Gastroesophageal sphincter (tissue), 4 donors: ENCODE data around the gene COL28A1. TPM values are rescaled to one million over a fixed set of nuclear protein-coding genes. Genes with fewer than 3 reads are reported as not detected.
"Not testable (repeated sequence)": the region's sequence is repeated elsewhere in the genome, so short reads cannot be mapped to it uniquely, and the experiment has no call there.

Source experiments
- ATAC-seq: fragments of 150-250 bp; one replicate; pipeline ENCODE4 v1.9.1; 2016; ENCODE audit warnings: mild to moderate bottlenecking, moderate library complexity
- H3K27ac ChIP-seq, 4 donors: fragments of 200-600 bp; sonication (generic) in 3 of 4; 1 replicate in 3 of 4; 2 replicates in 1 of 4; pipeline ENCODE4 v1.5.1; 2016 to 2019
- H3K27me3 ChIP-seq: fragments of 200-600 bp; sonication (generic); one replicate; pipeline ENCODE4 v1.5.1; 2019
- H3K36me3 ChIP-seq, 2 donors: fragments of 200-600 bp; sonication (generic); one replicate each; pipeline ENCODE4 v1.5.1; 2019; ENCODE audit warnings: control low read depth in 1 of 2
- H3K4me1 ChIP-seq, 3 donors: fragments of 200-600 bp; sonication (generic); 1 replicate in 2 of 3; 2 replicates in 1 of 3; pipeline ENCODE4 v1.5.1; 2016 to 2019; ENCODE audit warnings: control low read depth in 2 of 3
- H3K4me3 ChIP-seq, 2 donors: fragments of 200-600 bp; sonication (generic); one replicate each; pipeline ENCODE4 v1.5.1; 2019; ENCODE audit warnings: mild to moderate bottlenecking in 1 of 2, moderate library complexity in 1 of 2
- H3K9me3 ChIP-seq, 3 donors: fragments of 200-600 bp; sonication (generic); one replicate each; pipeline ENCODE4 v1.5.1; 2017 to 2019; ENCODE audit warnings: control low read depth in 2 of 3
- EP300 ChIP-seq: sonication (generic); formaldehyde crosslinking; IDR thresholded peaks from one replicate; pipeline ENCODE4 v1.6.1; 2017; ENCODE audit warnings: antibody characterized with exemption, mild to moderate bottlenecking
- POLR2A ChIP-seq, 2 donors: fragments of 450-650 bp; IDR thresholded peaks; one replicate each; pipeline ENCODE4 v1.6.1; 2017; ENCODE audit warnings: antibody characterized with exemption in 2 of 2, mild to moderate bottlenecking in 2 of 2, moderate library complexity in 1 of 2
- POLR2AphosphoS5 ChIP-seq: sonication (generic); formaldehyde crosslinking; IDR thresholded peaks from one replicate; pipeline ENCODE4 v1.6.1; 2017; ENCODE audit warnings: antibody characterized with exemption
- WGBS, 2 donors: methylation state at CpG; one replicate each; pipeline ENCODE4 v1.1.5; 2018; ENCODE audit warnings: low coverage in 1 of 2; 5-methylcytosine and 5-hydroxymethylcytosine counted together
- total RNA-seq, 4 donors: library from RNA; depleted of rRNA; stranded (reverse); fragments of >200 nt; gene quantifications; one replicate each; pipeline ENCODE4 v1.1.0, GENCODE V29; 2016
- TF ChIP-seq, protein P1 (sequence below), 4 experiments: fragments of 200-600 bp in 2 of 4; fragments of 450-650 bp in 2 of 4; sonication (generic) in 1 of 4; IDR thresholded peaks; one replicate each; pipeline ENCODE4 v1.5.1; 2017 to 2019; ENCODE audit warnings: antibody characterized with exemption in 4 of 4, mild to moderate bottlenecking in 2 of 4, moderate library complexity in 2 of 4

The COL28A1 gene
- total RNA-seq, 4 donors from 2014 or later, result 12.5 to 21.3 (median 18.7) TPM

DNA sequence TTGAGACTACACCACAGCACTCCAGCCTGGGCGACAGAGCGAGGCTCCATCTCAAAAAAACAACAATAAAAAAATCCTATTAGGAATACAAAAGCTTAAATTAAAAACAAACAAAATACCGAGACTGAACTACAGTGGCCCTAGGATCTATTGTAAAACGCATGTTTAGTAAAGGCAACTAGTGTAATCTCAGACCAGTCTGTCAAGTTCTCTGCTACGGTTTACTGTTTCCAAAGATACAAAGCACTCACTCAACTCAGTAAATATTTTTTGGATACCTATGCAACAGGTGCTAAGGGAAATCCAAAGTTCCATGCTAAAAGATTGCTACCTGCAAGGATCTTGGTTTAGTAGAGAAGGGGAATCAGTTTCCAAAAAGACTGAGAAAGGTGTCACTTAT, 27.6 kb upstream of the COL28A1 start:
- Histone ChIP-seq H3K4me1 (peaks cover 5 to 9% (median 6%) of the 10 kb centered on the region in 3 donors), H3K36me3 (peaks cover 0 to 7% of the 10 kb centered on the region in 2 donors), H3K9me3 (peaks cover 0 to 4% (median 0%) of the 10 kb centered on the region in 3 donors), H3K27ac (no peak overlapping the region), H3K4me3 (no peak overlapping the region), H3K27me3 (no peaks in the 10 kb centered on the region)
- WGBS, 2 donors, result 77 to 100% methylated on average over 1 to 4 of the region's 5 CpGs
- ATAC-seq, result no peak
- TF ChIP-seq POLR2A (IDR thresholded peaks at IDR 0.05) (no peak), POLR2AphosphoS5 (no peak), EP300 (no peak)
- TF ChIP-seq, protein P1, sequence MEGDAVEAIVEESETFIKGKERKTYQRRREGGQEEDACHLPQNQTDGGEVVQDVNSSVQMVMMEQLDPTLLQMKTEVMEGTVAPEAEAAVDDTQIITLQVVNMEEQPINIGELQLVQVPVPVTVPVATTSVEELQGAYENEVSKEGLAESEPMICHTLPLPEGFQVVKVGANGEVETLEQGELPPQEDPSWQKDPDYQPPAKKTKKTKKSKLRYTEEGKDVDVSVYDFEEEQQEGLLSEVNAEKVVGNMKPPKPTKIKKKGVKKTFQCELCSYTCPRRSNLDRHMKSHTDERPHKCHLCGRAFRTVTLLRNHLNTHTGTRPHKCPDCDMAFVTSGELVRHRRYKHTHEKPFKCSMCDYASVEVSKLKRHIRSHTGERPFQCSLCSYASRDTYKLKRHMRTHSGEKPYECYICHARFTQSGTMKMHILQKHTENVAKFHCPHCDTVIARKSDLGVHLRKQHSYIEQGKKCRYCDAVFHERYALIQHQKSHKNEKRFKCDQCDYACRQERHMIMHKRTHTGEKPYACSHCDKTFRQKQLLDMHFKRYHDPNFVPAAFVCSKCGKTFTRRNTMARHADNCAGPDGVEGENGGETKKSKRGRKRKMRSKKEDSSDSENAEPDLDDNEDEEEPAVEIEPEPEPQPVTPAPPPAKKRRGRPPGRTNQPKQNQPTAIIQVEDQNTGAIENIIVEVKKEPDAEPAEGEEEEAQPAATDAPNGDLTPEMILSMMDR (IDR thresholded peaks at IDR 0.05), result no peak

DNA sequence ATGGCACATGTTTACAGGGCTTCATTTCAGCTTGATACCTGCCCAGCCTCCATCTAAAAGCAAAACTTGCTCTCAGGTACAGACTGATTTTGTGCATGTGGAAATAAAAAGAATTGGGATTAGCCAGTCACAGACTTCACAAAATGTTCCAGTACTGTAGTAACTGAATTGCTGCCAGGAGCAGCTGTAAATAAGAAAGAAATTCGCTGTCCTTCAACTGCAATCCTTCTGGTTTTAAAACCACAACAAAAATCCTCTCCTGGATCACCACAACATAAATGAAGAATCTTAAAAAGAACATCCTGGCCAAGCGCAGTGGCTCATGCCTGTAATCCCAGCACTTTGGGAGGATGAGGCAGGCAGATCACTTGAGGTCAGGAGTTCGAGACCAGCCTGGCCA, 27.1 kb upstream of the COL28A1 start:
- no peak overlapping the region for H3K27ac ChIP-seq
- H3K4me3 ChIP-seq, result no peak overlapping the region
- TF ChIP-seq POLR2A (IDR thresholded peaks at IDR 0.05) (no peak), POLR2AphosphoS5 (no peak), EP300 (no peak)
- TF ChIP-seq, protein P1 (IDR thresholded peaks at IDR 0.05), result no peak
- H3K36me3 ChIP-seq, result peaks cover 0 to 10% of the 10 kb centered on the region in 2 donors
- no peaks in the 10 kb centered on the region for H3K27me3 ChIP-seq
- WGBS, 2 donors, result 52 to 63% methylated on average over 2 to 3 of the region's 3 CpGs
- peaks cover 0 to 4% (median 0%) of the 10 kb centered on the region in 3 donors for H3K9me3 ChIP-seq
- no peak for ATAC-seq
- H3K4me1 ChIP-seq, result peaks cover 0 to 4% (median 1%) of the 10 kb centered on the region in 3 donors

DNA sequence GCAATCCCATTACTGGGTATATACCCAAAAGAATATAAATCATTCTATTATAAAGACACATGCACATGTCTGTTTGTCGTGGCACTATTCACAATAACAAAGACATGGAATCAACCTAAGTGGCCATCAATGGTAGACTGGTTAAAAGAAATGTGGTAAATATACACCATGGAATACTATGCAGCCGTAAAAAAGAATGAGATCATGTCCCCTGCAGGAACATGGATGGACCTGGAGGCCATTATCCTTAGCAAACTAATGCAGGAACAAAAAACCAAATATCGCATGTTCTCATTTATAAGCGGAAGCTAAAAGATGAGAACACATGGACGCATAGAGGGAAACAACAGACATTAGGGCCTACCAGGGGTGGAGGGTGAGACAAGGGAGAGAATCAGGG, 25.9 kb upstream of the COL28A1 start:
- WGBS, 2 donors, result 96 to 97% methylated on average over 4 to 5 of the region's 5 CpGs
- not testable (repeated sequence) for H3K4me3 ChIP-seq, H3K9me3 ChIP-seq, H3K4me1 ChIP-seq, H3K27ac ChIP-seq, ATAC-seq, H3K27me3 ChIP-seq
- peaks cover 0 to 19% of the 10 kb centered on the region in 2 donors for H3K36me3 ChIP-seq

DNA sequence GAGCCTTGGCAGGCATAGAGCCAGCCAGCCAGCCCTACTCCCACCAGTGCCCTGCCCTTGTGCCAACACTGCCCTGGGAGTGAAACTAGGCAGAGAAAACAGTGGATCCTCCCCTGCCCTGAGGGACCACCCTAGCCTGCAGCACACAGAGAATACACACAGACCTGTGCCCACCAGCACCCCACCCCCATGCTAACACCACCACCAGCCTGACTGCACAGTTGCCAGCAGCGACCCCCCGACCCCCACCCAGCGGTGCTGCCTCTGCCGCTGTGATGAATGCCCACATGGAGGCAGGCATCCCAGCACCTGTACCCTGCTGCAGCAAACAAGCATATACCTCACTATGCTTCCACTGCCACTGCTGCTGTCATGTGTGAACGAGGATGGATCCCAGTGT, 21.6 kb upstream of the COL28A1 start:
- WGBS, 2 donors, result 100% methylated on average over 3 of the region's 5 CpGs; no CpG with 5 or more reads in 1 of the 2 donors
- ATAC-seq, result no peak
- Histone ChIP-seq H3K27me3 (no peaks in the 10 kb centered on the region), H3K27ac (no peak overlapping the region), H3K9me3 (peaks cover 0 to 4% (median 0%) of the 10 kb centered on the region in 3 donors), H3K36me3 (peaks cover 0 to 19% of the 10 kb centered on the region in 2 donors), H3K4me3 (no peak overlapping the region), H3K4me1 (no peaks in the 10 kb centered on the region)
- TF ChIP-seq POLR2A (IDR thresholded peaks at IDR 0.05), result no peak

DNA sequence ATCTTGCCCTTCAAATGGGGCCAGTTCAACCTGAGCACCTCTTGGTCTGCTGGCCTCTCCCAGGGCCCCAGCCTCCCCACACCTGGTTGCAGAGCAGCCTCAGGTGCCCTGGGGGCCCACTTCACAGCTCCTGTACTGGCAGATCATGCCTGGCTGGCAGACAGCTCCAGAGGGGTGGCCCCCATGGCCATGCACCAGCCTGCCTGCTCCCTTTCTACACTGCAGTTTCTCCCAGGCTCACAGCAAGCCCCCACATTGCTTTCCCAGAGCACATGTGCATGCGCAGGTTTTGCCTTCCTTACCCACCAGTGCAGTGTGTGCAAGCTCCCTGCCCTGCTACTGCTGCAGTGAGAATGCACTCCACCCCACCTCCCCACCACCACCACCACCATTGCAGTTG, 21.2 kb upstream of the COL28A1 start:
- H3K36me3 ChIP-seq, result peaks cover 0 to 23% of the 10 kb centered on the region in 2 donors
- no peaks in the 10 kb centered on the region for H3K27me3 ChIP-seq
- WGBS, 2 donors, result 100% methylated on average over 1 of the region's 1 CpG; no CpG with 5 or more reads in 1 of the 2 donors
- no peak overlapping the region for H3K27ac ChIP-seq
- ATAC-seq, result no peak
- TF ChIP-seq, protein P1 (IDR thresholded peaks at IDR 0.05), result no peak
- TF ChIP-seq EP300, result no peak
- no peak for TF ChIP-seq POLR2A (IDR thresholded peaks at IDR 0.05)
- no peak for TF ChIP-seq POLR2AphosphoS5
- H3K9me3 ChIP-seq, result peaks cover 0 to 4% (median 0%) of the 10 kb centered on the region in 3 donors
- H3K4me1 ChIP-seq, result no peaks in the 10 kb centered on the region
- H3K4me3 ChIP-seq, result no peak overlapping the region

DNA sequence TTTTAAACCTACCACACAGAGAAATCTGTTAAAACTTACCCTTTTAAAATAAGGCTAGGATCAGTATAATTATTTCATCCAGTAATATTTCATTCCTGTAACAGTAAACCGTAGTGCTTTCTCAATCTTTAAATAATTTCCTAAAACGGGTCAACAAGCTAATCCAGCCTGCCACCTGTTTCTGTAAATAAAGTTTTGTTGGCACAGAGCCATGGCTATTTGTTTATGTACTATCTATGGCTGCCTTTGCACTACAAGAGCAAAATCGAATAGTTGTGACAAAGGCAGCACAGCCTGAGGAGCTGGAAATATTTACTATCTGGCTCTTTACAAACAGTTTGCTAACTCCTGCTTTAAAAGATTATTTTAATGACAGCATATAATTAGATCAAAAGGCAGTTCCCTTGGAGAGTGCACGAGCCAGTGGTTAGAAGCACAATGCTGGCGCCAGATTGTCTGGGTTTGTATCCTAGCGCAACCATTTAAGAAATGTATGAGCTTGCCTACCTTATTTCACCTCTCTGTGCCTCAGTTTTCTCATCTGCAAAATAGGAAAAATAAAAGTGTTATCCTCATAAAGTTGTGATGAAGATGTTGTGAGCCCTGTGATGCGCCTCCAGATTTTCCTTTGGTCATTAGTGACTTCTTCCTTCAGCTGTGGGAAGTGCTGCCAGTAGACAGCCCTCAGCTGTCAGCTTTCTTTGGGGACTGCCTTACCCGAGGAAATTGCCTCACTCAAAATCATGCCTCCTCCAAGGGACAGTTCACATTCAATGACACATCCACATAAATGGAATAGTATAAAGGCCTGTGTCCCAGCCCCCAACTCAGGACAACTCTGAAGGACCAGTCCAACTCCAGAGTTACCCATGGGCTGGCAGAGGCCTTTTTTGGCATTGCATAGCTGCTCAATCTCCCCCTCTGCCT, 19.2 kb upstream of the COL28A1 start:
- Histone ChIP-seq H3K27ac (no peak overlapping the region), H3K4me3 (no peak overlapping the region), H3K9me3 (peaks cover 0 to 4% (median 0%) of the 10 kb centered on the region in 3 donors), H3K27me3 (no peaks in the 10 kb centered on the region), H3K36me3 (peaks cover 0 to 22% of the 10 kb centered on the region in 2 donors), H3K4me1 (no peaks in the 10 kb centered on the region)
- no peak for ATAC-seq
- WGBS, 2 donors, result 52 to 59% methylated on average over 6 of the region's 8 CpGs
- TF ChIP-seq POLR2A (IDR thresholded peaks at IDR 0.05) (no peak), POLR2AphosphoS5 (no peak), EP300 (no peak)
- TF ChIP-seq, protein P1 (IDR thresholded peaks at IDR 0.05), result no peak
